SK-N-MC (cell line): ENCODE data around the gene CHST12.

Experiments
- DNase-seq: peaks from one replicate; pipeline ENCODE4 v3.0.0-alpha.2; 2011; ENCODE audit warnings: low read depth, low spot score
- H3K27ac ChIP-seq: fragments of 200-600 bp; sonication (generic); 2 replicates; pipeline ENCODE4 v1.5.1; 2016; ENCODE audit warnings: mixed run types
- H3K36me3 ChIP-seq: fragments of 200-600 bp; sonication (generic); 2 replicates; pipeline ENCODE4 v1.6.1; 2017; ENCODE audit warnings: antibody characterized with exemption, low read length, mixed read lengths; ENCODE audit not compliant: insufficient read depth
- H3K4me3 ChIP-seq: fragments of 200-600 bp; sonication (generic); 2 replicates; pipeline ENCODE4 v1.5.1; 2016
- H3K9ac ChIP-seq: fragments of 200-600 bp; sonication (generic); 2 replicates; pipeline ENCODE4 v1.8.0; 2017; ENCODE audit warnings: mixed run types, mixed read lengths; ENCODE audit not compliant: insufficient read length
- H3K9me3 ChIP-seq: fragments of 200-600 bp; sonication (generic); 2 replicates; pipeline ENCODE4 v1.6.1; 2017; ENCODE audit warnings: low read depth, mild to moderate bottlenecking, antibody characterized with exemption, low read length, moderate library complexity, mixed read lengths
- EZH2 ChIP-seq: fragments of 200-600 bp; sonication (generic); IDR thresholded peaks from one replicate; pipeline ENCODE4 v1.6.1; 2017; ENCODE audit warnings: antibody characterized with exemption
- FOXP2 ChIP-seq: optimal IDR thresholded peaks from 2 replicates; pipeline ENCODE3; 2011; ENCODE audit warnings: mild to moderate bottlenecking, moderate library complexity; ENCODE audit not compliant: insufficient read depth; ENCODE audit errors: extremely low read length, control extremely low read depth
- POLR2AphosphoS5 ChIP-seq: IDR thresholded peaks from 2 replicates; pipeline ENCODE4 v1.6.1; 2012; ENCODE audit warnings: mild to moderate bottlenecking, low read depth, low read length, borderline replicate concordance

The CHST12 gene

GRCh38 chr7:2417981-2418481, 14.6 kb downstream of the CHST12 start:
- no peaks in the 10 kb centered on the region for H3K9me3 ChIP-seq
- H3K4me3 ChIP-seq, result no peak overlapping the region
- no peak for DNase-seq
- no peaks in the 10 kb centered on the region for H3K36me3 ChIP-seq
- H3K27ac ChIP-seq, result no peak overlapping the region
- TF ChIP-seq POLR2AphosphoS5 (no peak), FOXP2 (no peak), EZH2 (no peak)
- H3K9ac ChIP-seq, result no peak overlapping the region

GRCh38 chr7:2420216-2420933, 17.0 kb downstream of the CHST12 start:
- H3K27ac ChIP-seq, result no peak overlapping the region
- TF ChIP-seq FOXP2, result no peak
- no peak for TF ChIP-seq EZH2
- no peak for TF ChIP-seq POLR2AphosphoS5
- H3K36me3 ChIP-seq, result no peaks in the 10 kb centered on the region
- H3K9me3 ChIP-seq, result no peaks in the 10 kb centered on the region
- no peak overlapping the region for H3K9ac ChIP-seq
- no peak overlapping the region for H3K4me3 ChIP-seq
- DNase-seq, result no peak

GRCh38 chr7:2421943-2422310, 18.5 kb downstream of the CHST12 start:
- no peaks in the 10 kb centered on the region for H3K36me3 ChIP-seq
- no peak for TF ChIP-seq EZH2
- no peak for TF ChIP-seq FOXP2
- TF ChIP-seq POLR2AphosphoS5, result no peak
- H3K9me3 ChIP-seq, result no peaks in the 10 kb centered on the region
- no peak overlapping the region for H3K27ac ChIP-seq
- no peak for DNase-seq
- no peak overlapping the region for H3K4me3 ChIP-seq
- no peak overlapping the region for H3K9ac ChIP-seq

GRCh38 chr7:2425749-2426148, 22.3 kb downstream of the CHST12 start:
- no peaks in the 10 kb centered on the region for H3K9me3 ChIP-seq
- TF ChIP-seq EZH2 (no peak), POLR2AphosphoS5 (no peak), FOXP2 (no peak)
- DNase-seq, result no peak
- no peak overlapping the region for H3K4me3 ChIP-seq
- H3K27ac ChIP-seq, result no peak overlapping the region
- no peak overlapping the region for H3K9ac ChIP-seq
- no peaks in the 10 kb centered on the region for H3K36me3 ChIP-seq

GRCh38 chr7:2431260-2431867, 28.0 kb downstream of the CHST12 start:
- DNase-seq, result no peak
- TF ChIP-seq POLR2AphosphoS5, result no peak
- TF ChIP-seq FOXP2, result no peak
- no peak for TF ChIP-seq EZH2
- H3K4me3 ChIP-seq, result no peak overlapping the region
- H3K27ac ChIP-seq, result no peak overlapping the region
- H3K9ac ChIP-seq, result no peak overlapping the region
- H3K9me3 ChIP-seq, result no peaks in the 10 kb centered on the region
- H3K36me3 ChIP-seq, result peaks cover 5% of the 10 kb centered on the region; the same call in 1 of the 2 replicates

- Histone ChIP-seq H3K36me3 (peaks cover 5% of the 10 kb centered on the region; the same call in 1 of the 2 replicates), H3K27ac (no peak overlapping the region), H3K9me3 (no peaks in the 10 kb centered on the region), H3K4me3 (no peak overlapping the region), H3K9ac (no peak overlapping the region)
- no peak for DNase-seq
- TF ChIP-seq EZH2 (no peak), POLR2AphosphoS5 (no peak), FOXP2 (no peak)
Measured at GRCh38 chr7:2432910-2433712, 29.7 kb downstream of the CHST12 start.

- peaks cover 5% of the 10 kb centered on the region; the same call in 1 of the 2 replicates for H3K36me3 ChIP-seq
- H3K9ac ChIP-seq, result no peak overlapping the region
- H3K9me3 ChIP-seq, result no peaks in the 10 kb centered on the region
- DNase-seq, result no peak
- TF ChIP-seq FOXP2, result no peak
- TF ChIP-seq POLR2AphosphoS5, result no peak
- no peak for TF ChIP-seq EZH2
- no peak overlapping the region for H3K27ac ChIP-seq
- H3K4me3 ChIP-seq, result no peak overlapping the region
Measured at GRCh38 chr7:2433713-2434550, 30.5 kb downstream of the CHST12 start.
